Measurements from ENCODE around the gene CEP290.

Gene CEP290

GRCh38 chr12:88184196-88184595 lies 42.3 kb upstream of the CEP290 start:
- no peaks in the 10 kb centered on the region for H3K9me3 ChIP-seq
- no peaks in the 10 kb centered on the region for H3K27me3 ChIP-seq
- no peak overlapping the region for H3K4me3 ChIP-seq (ENCODE audit: low read depth, low read length)
- no peak for DNase-seq
- H3K4me1 ChIP-seq, result no peaks in the 10 kb centered on the region
- no peaks in the 10 kb centered on the region for H3K36me3 ChIP-seq
- TF ChIP-seq CTCF (IDR thresholded peaks at IDR 0.05; ENCODE audit: low read depth, low read length), result no peak

- Histone ChIP-seq H3K4me3 (ENCODE audit: low read depth, low read length) (no peak overlapping the region), H3K36me3 (no peaks in the 10 kb centered on the region; the same call in 1 of the 2 replicates), H3K9me3 (no peaks in the 10 kb centered on the region), H3K4me1 (no peaks in the 10 kb centered on the region), H3K27me3 (no peaks in the 10 kb centered on the region)
- no peak for TF ChIP-seq CTCF (IDR thresholded peaks at IDR 0.05; ENCODE audit: low read depth, low read length)
- DNase-seq, result no peak
Measured at GRCh38 chr12:88182416-88182815, 40.5 kb upstream of the CEP290 start.

GRCh38 chr12:88181881-88182280 lies 40.0 kb upstream of the CEP290 start:
- no peaks in the 10 kb centered on the region for H3K9me3 ChIP-seq
- H3K27me3 ChIP-seq, result no peaks in the 10 kb centered on the region
- H3K4me1 ChIP-seq, result no peaks in the 10 kb centered on the region
- H3K4me3 ChIP-seq (ENCODE audit: low read depth, low read length), result no peak overlapping the region
- no peaks in the 10 kb centered on the region; the same call in 1 of the 2 replicates for H3K36me3 ChIP-seq
- DNase-seq, result no peak
- no peak for TF ChIP-seq CTCF (IDR thresholded peaks at IDR 0.05; ENCODE audit: low read depth, low read length)

- no peaks in the 10 kb centered on the region for H3K27me3 ChIP-seq
- no peaks in the 10 kb centered on the region for H3K4me1 ChIP-seq
- H3K36me3 ChIP-seq, result no peaks in the 10 kb centered on the region; the same call in 1 of the 2 replicates
- TF ChIP-seq CTCF (IDR thresholded peaks at IDR 0.05; ENCODE audit: low read depth, low read length), result no peak
- no peak for DNase-seq
- no peaks in the 10 kb centered on the region for H3K9me3 ChIP-seq
- H3K4me3 ChIP-seq (ENCODE audit: low read depth, low read length), result no peak overlapping the region
Measured at GRCh38 chr12:88179436-88180014, 37.6 kb upstream of the CEP290 start.

- Histone ChIP-seq H3K4me3 (ENCODE audit: low read depth, low read length) (no peak overlapping the region), H3K27me3 (no peaks in the 10 kb centered on the region), H3K9me3 (no peaks in the 10 kb centered on the region), H3K4me1 (no peaks in the 10 kb centered on the region), H3K36me3 (peaks cover 5% of the 10 kb centered on the region)
- TF ChIP-seq CTCF (IDR thresholded peaks at IDR 0.05; ENCODE audit: low read depth, low read length), result no peak
- DNase-seq, result no peak
Measured at GRCh38 chr12:88175544-88175943, 33.7 kb upstream of the CEP290 start.

GRCh38 chr12:88172844-88173407 lies 31.0 kb upstream of the CEP290 start:
- Histone ChIP-seq H3K27me3 (no peaks in the 10 kb centered on the region), H3K4me1 (no peaks in the 10 kb centered on the region), H3K9me3 (no peaks in the 10 kb centered on the region), H3K36me3 (peaks cover 5% of the 10 kb centered on the region), H3K4me3 (ENCODE audit: low read depth, low read length) (no peak overlapping the region)
- DNase-seq, result no peak
- TF ChIP-seq CTCF (IDR thresholded peaks at IDR 0.05; ENCODE audit: low read depth, low read length), result no peak
